Measurements from ENCODE around the gene SPG7. TPM values are rescaled to one million over a fixed set of nuclear protein-coding genes. Genes with fewer than 3 reads are reported as not detected.
A peak's percentile ranks its signal among the peaks of the same experiment; 100 is the strongest.
"Not testable (repeated sequence)": the region's sequence is repeated elsewhere in the genome, so short reads cannot be mapped to it uniquely, and the experiment has no call there.

The SPG7 gene
- total and polyA plus RNA-seq, 3 experiments from 2014 or later: 48.2 to 79.5 (median 77.4) TPM

GRCh38 chr16:89570342-89570923 lies 62.2 kb downstream of the SPG7 start:
- Mint-ChIP-seq H3K4me1 (peaks cover 16 to 33% (median 16%) of the 10 kb centered on the region in 3 donors), H3K27ac (no peak overlapping the region), H3K36me3 (peaks cover 0 to 2% (median 2%) of the 10 kb centered on the region in 3 donors), H3K9me3 (no peaks in the 10 kb centered on the region), H3K27me3 (peaks cover 8 to 21% of the 10 kb centered on the region in 2 donors), H3K4me3 (no peak overlapping the region)
- CTCF ChIA-PET: no interaction called here
- POLR2A ChIA-PET: no interaction called here
- Histone ChIP-seq H3K4me3 (ENCODE audit: low read length) (no peak overlapping the region), H3K27me3 (ENCODE audit: insufficient read depth, low read length, poor library complexity, severe bottlenecking) (peaks cover 8% of the 10 kb centered on the region), H3K27ac (ENCODE audit: low read depth, low read length) (no peak overlapping the region), H3K36me3 (ENCODE audit: insufficient read depth, low read length) (no peaks in the 10 kb centered on the region), H3K4me1 (ENCODE audit: insufficient read depth, low read length) (peaks cover 20% of the 10 kb centered on the region), H3K9me3 (ENCODE audit: low read length) (no peaks in the 10 kb centered on the region)
- DNase-seq: no peak

GRCh38 chr16:89570983-89571598 lies 62.9 kb downstream of the SPG7 start:
- H3K36me3 Mint-ChIP-seq; H3K27me3 ChIP-seq (ENCODE audit: insufficient read depth, low read length, poor library complexity, severe bottlenecking); H3K4me3 Mint-ChIP-seq; CTCF ChIA-PET; H3K36me3 ChIP-seq (ENCODE audit: insufficient read depth, low read length); H3K27ac Mint-ChIP-seq; H3K9me3 ChIP-seq (ENCODE audit: low read length); DNase-seq; H3K9me3 Mint-ChIP-seq; H3K4me3 ChIP-seq (ENCODE audit: low read length); POLR2A ChIA-PET; H3K27ac ChIP-seq (ENCODE audit: low read depth, low read length): not testable (repeated sequence)
- peaks cover 13% of the 10 kb centered on the region for H3K4me1 ChIP-seq (ENCODE audit: insufficient read depth, low read length)
- H3K27me3 Mint-ChIP-seq: peaks cover 8 to 21% of the 10 kb centered on the region in 2 donors
- H3K4me1 Mint-ChIP-seq: peaks cover 10 to 26% (median 11%) of the 10 kb centered on the region in 3 donors

GRCh38 chr16:89571636-89572035 lies 63.4 kb downstream of the SPG7 start:
- Histone ChIP-seq H3K27ac (ENCODE audit: low read depth, low read length) (no peak overlapping the region), H3K9me3 (ENCODE audit: low read length) (no peaks in the 10 kb centered on the region), H3K27me3 (ENCODE audit: insufficient read depth, low read length, poor library complexity, severe bottlenecking) (peaks cover 8% of the 10 kb centered on the region), H3K36me3 (ENCODE audit: insufficient read depth, low read length) (no peaks in the 10 kb centered on the region), H3K4me1 (ENCODE audit: insufficient read depth, low read length) (peaks cover 11% of the 10 kb centered on the region), H3K4me3 (ENCODE audit: low read length) (no peak overlapping the region)
- Mint-ChIP-seq H3K4me3 (peak overlapping the region in 1 of 7 donors; percentile 66), H3K4me1 (peaks cover 6 to 22% (median 7%) of the 10 kb centered on the region in 3 donors), H3K9me3 (no peaks in the 10 kb centered on the region), H3K36me3 (peaks cover 0 to 2% (median 0%) of the 10 kb centered on the region in 3 donors), H3K27ac (no peak overlapping the region), H3K27me3 (peaks cover 8 to 21% of the 10 kb centered on the region in 2 donors)
- POLR2A ChIA-PET: no interaction called here
- CTCF ChIA-PET: no interaction called here
- DNase-seq: no peak

GRCh38 chr16:89572073-89572484 lies 63.9 kb downstream of the SPG7 start:
- CTCF ChIA-PET: no interaction called here
- peak overlapping the region in 1 of 7 donors; percentile 66 for H3K4me3 Mint-ChIP-seq
- POLR2A ChIA-PET: no interaction called here

GRCh38 chr16:89572485-89573205 lies 64.4 kb downstream of the SPG7 start:
- ChIA-PET CTCF (no interaction called here), POLR2A (no interaction called here)
- peaks cover 6 to 21% (median 7%) of the 10 kb centered on the region in 3 donors for H3K4me1 Mint-ChIP-seq
- Histone ChIP-seq H3K27me3 (ENCODE audit: insufficient read depth, low read length, poor library complexity, severe bottlenecking) (peaks cover 8% of the 10 kb centered on the region), H3K4me3 (ENCODE audit: low read length) (no peak overlapping the region), H3K4me1 (ENCODE audit: insufficient read depth, low read length) (peaks cover 11% of the 10 kb centered on the region), H3K27ac (ENCODE audit: low read depth, low read length) (no peak overlapping the region), H3K9me3 (ENCODE audit: low read length) (no peaks in the 10 kb centered on the region), H3K36me3 (ENCODE audit: insufficient read depth, low read length) (no peaks in the 10 kb centered on the region)
- peak overlapping the region in 2 of 8 donors; percentile 3 to 43 for H3K27ac Mint-ChIP-seq
- H3K4me3 Mint-ChIP-seq: peak overlapping the region in 2 of 7 donors; percentile 45 to 66
- H3K36me3 Mint-ChIP-seq: peaks cover 0 to 1% (median 0%) of the 10 kb centered on the region in 3 donors
- H3K9me3 Mint-ChIP-seq: no peaks in the 10 kb centered on the region
- DNase-seq: no peak
- peaks cover 8 to 21% of the 10 kb centered on the region in 2 donors for H3K27me3 Mint-ChIP-seq

More at GRCh38 chr16:89572073-89572484, 63.9 kb downstream of the SPG7 start:
- Histone ChIP-seq H3K4me3 (ENCODE audit: low read length) (no peak overlapping the region), H3K4me1 (ENCODE audit: insufficient read depth, low read length) (peaks cover 11% of the 10 kb centered on the region), H3K36me3 (ENCODE audit: insufficient read depth, low read length) (no peaks in the 10 kb centered on the region), H3K27ac (ENCODE audit: low read depth, low read length) (no peak overlapping the region), H3K9me3 (ENCODE audit: low read length) (no peaks in the 10 kb centered on the region), H3K27me3 (ENCODE audit: insufficient read depth, low read length, poor library complexity, severe bottlenecking) (peaks cover 8% of the 10 kb centered on the region)
- Mint-ChIP-seq H3K27ac (no peak overlapping the region), H3K4me1 (peaks cover 6 to 22% (median 7%) of the 10 kb centered on the region in 3 donors), H3K36me3 (peaks cover 0 to 2% (median 0%) of the 10 kb centered on the region in 3 donors), H3K27me3 (peaks cover 8 to 21% of the 10 kb centered on the region in 2 donors), H3K9me3 (no peaks in the 10 kb centered on the region)
- no peak for DNase-seq

GRCh38 chr16:89573826-89574680 lies 65.8 kb downstream of the SPG7 start:
- DNase-seq: no peak
- no peak overlapping the region for H3K4me3 ChIP-seq (ENCODE audit: low read length)
- H3K27ac Mint-ChIP-seq: no peak overlapping the region
- H3K27ac ChIP-seq (ENCODE audit: low read depth, low read length): no peak overlapping the region
- peak overlapping the region in 4 of 7 donors; percentile 7 to 54 (median 38) for H3K4me3 Mint-ChIP-seq
- ChIA-PET POLR2A (no interaction called here), CTCF (no interaction called here)
- no peaks in the 10 kb centered on the region for H3K36me3 Mint-ChIP-seq
- no peaks in the 10 kb centered on the region for H3K9me3 ChIP-seq (ENCODE audit: low read length)
- no peaks in the 10 kb centered on the region for H3K9me3 Mint-ChIP-seq
- H3K36me3 ChIP-seq (ENCODE audit: insufficient read depth, low read length): no peaks in the 10 kb centered on the region
- peaks cover 6 to 20% (median 7%) of the 10 kb centered on the region in 3 donors for H3K4me1 Mint-ChIP-seq
- H3K27me3 ChIP-seq (ENCODE audit: insufficient read depth, low read length, poor library complexity, severe bottlenecking): peaks cover 8% of the 10 kb centered on the region
- H3K27me3 Mint-ChIP-seq: peaks cover 8 to 21% of the 10 kb centered on the region in 2 donors
- peaks cover 11% of the 10 kb centered on the region for H3K4me1 ChIP-seq (ENCODE audit: insufficient read depth, low read length)

- Histone ChIP-seq H3K9me3 (ENCODE audit: low read length) (no peaks in the 10 kb centered on the region), H3K27me3 (ENCODE audit: insufficient read depth, low read length, poor library complexity, severe bottlenecking) (peaks cover 8% of the 10 kb centered on the region), H3K27ac (ENCODE audit: low read depth, low read length) (no peak overlapping the region), H3K4me1 (ENCODE audit: insufficient read depth, low read length) (peaks cover 11% of the 10 kb centered on the region), H3K36me3 (ENCODE audit: insufficient read depth, low read length) (no peaks in the 10 kb centered on the region), H3K4me3 (ENCODE audit: low read length) (peak overlapping the region; percentile 28)
- Mint-ChIP-seq H3K9me3 (no peaks in the 10 kb centered on the region), H3K4me1 (peaks cover 6 to 20% (median 7%) of the 10 kb centered on the region in 3 donors), H3K4me3 (peak overlapping the region in 6 of 7 donors; percentile 49 to 77 (median 64)), H3K27ac (peak overlapping the region in 1 of 8 donors; percentile 47), H3K36me3 (no peaks in the 10 kb centered on the region), H3K27me3 (peaks cover 8 to 21% of the 10 kb centered on the region in 2 donors)
- DNase-seq: peak in 3 of 5 donors; percentile 44 to 67 (median 47)
- CTCF ChIA-PET: interaction anchor here (1.2 to 2.0 kb wide), 2 partner anchors 67 to 126 kb away, joined by 4 to 6 read pairs; no protein-coding TSS in a partner anchor
- POLR2A ChIA-PET: interaction anchor here (0.6 to 1.1 kb wide), 2 partner anchors 12 to 553 kb away, joined by 3 to 4 read pairs; no protein-coding TSS in a partner anchor
These were observed 66.6 kb downstream of the SPG7 start for GRCh38 chr16:89574681-89575246.
